Subcutaneous adipose tissue (tissue), 4 donors: ENCODE measurements around the gene MVD. TPM values are rescaled to one million over a fixed set of nuclear protein-coding genes. Genes with fewer than 3 reads are reported as not detected.

Experiments
- CTCF ChIP-seq: fragments of 450-650 bp; IDR thresholded peaks from one replicate; pipeline ENCODE4 v1.5.1; 2016; ENCODE audit warnings: low read depth, mild to moderate bottlenecking, control low read depth, antibody characterized with exemption, moderate library complexity
- total RNA-seq, 4 donors: library from RNA; depleted of rRNA; stranded (reverse); fragments of >200 nt; gene quantifications; one replicate each; pipeline ENCODE4 v1.1.0, GENCODE V29; 2016

MVD gene
- total RNA-seq, 4 donors from 2014 or later, result 10.1 to 23.4 (median 16.9) TPM

GRCh38 chr16:88652762-88653063 is 10.2 kb downstream of the MVD start:
- no peak for TF ChIP-seq CTCF

- no peak for TF ChIP-seq CTCF
Measured at GRCh38 chr16:88651989-88652761, 10.7 kb downstream of the MVD start.

GRCh38 chr16:88651276-88651988 is 11.5 kb downstream of the MVD start:
- no peak for TF ChIP-seq CTCF

- no peak for TF ChIP-seq CTCF
Measured at GRCh38 chr16:88650749-88651275, 12.1 kb downstream of the MVD start, which contains the start of gene CYBA. CYBA (minus strand) TSS chr16:88651053; CDS start chr16:88651013, 40 bp downstream.

- no peak for TF ChIP-seq CTCF
Measured at GRCh38 chr16:88649924-88650748, 12.8 kb downstream of the MVD start.

- TF ChIP-seq CTCF, result no peak
Measured at GRCh38 chr16:88649195-88649923, 13.5 kb downstream of the MVD start.
